ENCODE data around the gene VAV1.
"Not testable (repeated sequence)": the region's sequence is repeated elsewhere in the genome, so short reads cannot be mapped to it uniquely, and the experiment has no call there.

Gene VAV1

DNA sequence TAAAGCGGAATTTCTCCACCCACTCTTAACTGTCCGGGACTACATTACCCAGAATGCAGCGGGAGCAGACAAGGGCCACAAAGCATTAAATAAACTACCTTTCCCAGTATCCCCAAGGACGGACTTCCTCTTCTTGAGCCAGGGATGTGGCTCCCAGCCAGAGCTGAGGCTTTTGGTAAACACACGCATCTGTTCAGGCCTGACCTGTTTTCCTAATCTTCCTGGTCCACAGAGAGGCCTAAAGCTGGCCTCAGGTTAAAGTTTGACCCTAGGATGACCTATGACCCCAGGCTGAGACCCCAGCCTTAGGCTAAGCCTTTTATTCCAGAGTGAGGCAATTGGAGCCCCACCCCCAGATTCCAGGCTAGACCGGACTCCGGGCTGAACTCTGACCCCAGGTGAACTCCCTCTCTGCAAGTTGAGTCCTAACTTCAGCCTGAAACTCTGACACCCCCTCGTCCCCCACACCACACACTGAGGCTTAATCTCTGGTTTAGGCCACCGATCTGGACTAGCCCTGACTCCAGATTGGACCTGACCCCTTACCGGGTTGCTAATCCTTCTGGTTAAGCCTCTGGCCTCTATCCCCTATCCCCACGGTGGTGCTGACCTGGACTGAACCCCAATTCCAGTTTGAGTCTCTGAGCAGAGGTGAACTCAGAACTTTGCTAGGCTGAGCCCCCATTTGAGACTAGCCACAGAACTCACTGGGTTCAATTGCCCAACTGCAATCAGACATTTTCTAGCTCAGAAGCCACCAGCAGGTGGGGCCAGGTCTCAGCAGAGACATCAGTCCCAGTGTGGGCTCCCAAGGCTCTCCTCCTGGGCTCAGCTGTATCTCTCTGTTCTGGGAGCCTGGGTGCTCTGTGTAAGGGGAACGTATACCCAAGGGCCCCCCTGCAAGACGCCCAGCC is 34.4 kb upstream of the VAV1 start:
- DNase-seq: no peak

- no peak for DNase-seq
These were observed 33.6 kb upstream of the VAV1 start for GRCh38 chr19:6738787-6739389.

GRCh38 chr19:6739390-6739882 is 33.1 kb upstream of the VAV1 start, which contains the start of gene TRIP10:
Gene TRIP10, plus strand, starts transcription at chr19:6739680. Its CDS starts 82 bp downstream, at chr19:6739762.
- no peak for DNase-seq

DNA sequence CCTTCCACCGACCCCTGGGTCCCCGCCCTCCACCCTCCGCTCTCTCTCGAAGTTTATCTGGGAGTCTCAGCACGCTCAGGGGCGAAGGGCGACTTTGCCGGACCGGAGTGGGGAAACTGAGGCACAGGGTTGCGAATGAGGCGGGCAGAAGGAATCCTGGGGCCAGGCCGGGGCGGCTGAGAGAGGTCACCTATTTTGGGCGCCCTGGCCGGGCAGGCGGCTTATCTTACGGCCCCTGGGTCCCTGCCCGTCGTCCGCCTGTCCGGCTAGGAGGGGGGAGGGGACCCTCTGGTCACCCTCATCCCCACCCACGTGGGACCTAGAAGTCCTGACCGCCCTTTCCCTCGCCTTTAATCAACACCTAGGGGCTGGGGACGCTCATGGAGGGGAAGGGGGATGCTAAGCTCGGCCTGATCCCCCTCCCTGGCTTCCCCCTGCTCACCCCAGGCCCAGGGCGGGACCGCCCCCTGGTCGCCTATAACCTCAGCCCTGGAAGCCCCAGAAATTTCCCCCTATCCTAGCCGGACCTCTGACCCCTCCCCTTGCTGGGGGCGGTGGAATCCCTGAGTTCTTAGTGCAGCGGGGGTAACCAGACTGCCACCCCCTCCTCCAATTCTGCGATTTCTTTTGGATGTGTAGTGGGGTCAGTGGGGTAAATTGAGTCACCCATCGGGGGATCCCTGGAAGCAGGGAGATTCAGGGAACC is 32.5 kb upstream of the VAV1 start:
- no peak for DNase-seq

DNA sequence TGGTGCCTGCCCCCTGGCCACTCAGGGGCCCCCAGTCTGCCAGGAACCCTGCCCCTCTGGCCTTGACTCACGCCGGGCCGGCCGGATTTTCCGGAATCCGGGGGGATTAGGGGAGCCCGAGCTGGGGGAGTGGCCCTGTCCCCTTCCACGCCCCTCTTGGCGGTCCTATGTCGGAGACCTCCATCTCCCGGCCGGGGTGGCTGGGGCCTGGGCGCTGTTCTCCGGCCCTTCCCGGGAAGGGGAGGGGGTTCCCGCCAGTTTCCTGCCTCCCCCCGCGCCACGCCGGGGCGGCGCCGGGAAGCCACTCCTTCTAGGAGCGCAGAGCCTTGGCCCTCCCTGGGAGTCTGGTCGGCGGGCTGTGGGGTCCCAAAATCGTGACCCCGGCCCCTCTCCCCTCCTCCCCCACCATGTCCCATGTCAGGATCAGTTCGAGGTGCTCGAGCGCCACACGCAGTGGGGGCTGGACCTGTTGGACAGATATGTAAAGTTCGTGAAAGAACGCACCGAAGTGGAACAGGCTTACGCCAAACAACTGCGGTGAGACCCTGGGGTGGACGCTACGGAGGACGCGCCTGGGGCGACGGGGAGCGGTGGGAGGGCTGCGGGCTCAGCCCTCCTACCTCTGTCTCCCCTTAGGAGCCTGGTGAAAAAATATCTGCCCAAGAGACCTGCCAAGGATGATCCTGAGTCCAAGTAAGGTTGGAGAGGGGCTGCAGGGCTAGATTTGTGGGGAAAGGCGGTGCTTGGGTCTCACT is 31.7 kb upstream of the VAV1 start:
- DNase-seq: no peak

DNA sequence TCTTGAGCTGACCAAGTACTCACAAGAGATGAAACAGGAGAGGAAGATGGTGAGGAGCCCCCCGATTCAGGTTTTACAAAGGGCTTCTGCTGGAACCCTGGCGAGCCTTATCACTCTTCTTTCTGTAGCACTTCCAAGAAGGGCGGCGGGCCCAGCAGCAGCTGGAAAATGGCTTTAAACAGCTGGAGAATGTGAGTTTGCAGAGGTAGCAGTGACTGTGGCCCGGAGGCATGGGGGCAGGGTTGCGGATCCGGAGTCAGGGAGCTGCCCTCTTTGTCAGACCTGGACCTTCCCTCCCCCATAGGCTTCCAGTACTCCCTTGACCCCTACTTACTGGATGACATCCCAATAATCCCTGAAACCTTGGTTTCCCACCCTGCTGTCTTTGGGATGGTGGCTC is 29.4 kb upstream of the VAV1 start:
- no peak for DNase-seq

DNA sequence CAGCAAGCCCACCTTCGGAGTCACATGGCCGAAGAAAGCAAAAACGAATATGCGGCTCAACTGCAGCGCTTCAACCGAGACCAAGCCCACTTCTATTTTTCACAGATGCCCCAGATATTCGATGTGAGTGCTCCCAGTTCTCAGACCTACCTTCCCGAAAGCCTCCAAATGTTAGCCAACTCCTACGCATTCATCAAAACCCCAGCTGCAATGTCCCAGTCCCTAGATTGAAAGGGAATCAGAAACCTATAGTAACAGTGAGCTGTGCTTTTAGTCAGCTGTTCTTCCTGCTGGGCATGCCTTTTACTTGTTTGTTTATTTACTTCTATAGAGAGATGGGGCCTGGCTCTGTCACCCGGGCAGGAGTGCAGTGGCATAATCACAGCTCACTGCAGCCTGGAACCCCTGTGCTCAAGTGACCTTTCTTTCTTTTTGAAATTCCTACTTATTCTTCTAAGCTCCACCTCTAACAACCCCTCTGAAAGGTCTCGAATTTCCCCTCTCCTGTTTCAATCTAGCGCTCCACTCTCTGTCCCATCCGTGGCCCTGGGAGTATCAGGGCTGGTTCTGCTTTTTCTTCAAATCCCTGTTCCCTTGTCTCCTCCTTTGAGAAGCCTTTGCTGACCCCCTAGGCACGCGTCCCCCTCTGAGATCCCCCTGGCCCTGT is 28.7 kb upstream of the VAV1 start:
- no peak for DNase-seq

- peak; percentile 75 for DNase-seq
These were observed 27.9 kb upstream of the VAV1 start for GRCh38 chr19:6744381-6745301.

DNA sequence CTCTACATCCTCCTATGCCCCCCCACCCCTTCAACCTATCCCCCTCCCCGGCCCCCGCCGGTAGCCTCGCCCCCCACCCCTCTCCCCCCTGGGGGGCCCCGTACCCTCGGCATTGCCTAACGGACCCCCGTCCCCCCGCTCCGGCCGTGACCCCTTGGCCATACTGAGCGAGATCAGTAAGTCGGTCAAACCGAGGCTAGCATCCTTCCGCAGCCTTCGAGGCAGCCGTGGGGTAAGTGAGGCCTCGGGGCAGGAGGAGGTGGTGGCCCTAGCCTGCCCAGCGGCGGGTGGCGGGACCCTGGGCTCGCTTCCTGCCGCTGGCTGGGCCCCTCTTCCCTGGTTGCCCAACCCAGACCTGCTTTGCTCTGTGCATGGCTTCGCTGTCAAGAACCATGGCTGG is 26.5 kb upstream of the VAV1 start:
- no peak for DNase-seq

DNA sequence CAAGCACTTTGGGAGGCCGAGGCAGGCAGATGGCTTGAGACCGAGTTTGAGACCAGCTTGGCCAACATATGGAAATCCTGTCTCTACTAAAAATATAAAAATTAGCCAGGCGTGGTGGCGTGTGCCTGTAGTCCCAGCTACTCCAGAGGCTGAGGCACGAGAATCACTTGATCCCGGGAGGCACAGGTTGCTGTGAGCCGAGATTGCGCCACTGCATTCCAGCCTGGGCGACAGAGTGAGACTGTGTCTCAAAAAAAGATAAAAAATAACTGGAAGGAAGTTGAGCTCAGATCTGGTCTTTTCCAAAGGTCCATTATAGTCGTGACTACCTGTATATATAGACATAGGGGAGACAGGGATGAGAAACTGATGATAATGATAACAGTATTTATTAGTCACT is 24.0 kb upstream of the VAV1 start:
- not testable (repeated sequence) for DNase-seq

DNA sequence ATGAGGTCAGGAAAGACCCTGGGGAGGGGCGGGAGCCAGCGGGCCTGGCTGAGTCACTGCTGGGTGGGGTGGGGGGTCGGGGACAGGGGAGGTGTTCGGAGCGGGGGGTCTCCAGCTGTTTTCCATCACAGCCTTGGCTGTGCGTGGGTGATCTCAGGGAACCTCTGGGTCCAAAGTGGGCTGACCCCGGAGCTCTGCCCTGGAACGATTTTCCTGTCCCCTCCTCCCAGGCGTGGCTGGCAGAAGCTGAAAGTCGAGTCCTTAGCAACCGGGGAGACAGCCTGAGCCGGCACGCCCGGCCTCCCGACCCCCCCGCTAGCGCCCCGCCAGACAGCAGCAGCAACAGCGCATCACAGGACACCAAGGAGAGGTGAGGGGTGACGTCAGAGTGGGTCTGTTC is 22.4 kb upstream of the VAV1 start:
- no peak for DNase-seq

GRCh38 chr19:6751189-6751588 is 21.3 kb upstream of the VAV1 start:
- DNase-seq: no peak

DNA sequence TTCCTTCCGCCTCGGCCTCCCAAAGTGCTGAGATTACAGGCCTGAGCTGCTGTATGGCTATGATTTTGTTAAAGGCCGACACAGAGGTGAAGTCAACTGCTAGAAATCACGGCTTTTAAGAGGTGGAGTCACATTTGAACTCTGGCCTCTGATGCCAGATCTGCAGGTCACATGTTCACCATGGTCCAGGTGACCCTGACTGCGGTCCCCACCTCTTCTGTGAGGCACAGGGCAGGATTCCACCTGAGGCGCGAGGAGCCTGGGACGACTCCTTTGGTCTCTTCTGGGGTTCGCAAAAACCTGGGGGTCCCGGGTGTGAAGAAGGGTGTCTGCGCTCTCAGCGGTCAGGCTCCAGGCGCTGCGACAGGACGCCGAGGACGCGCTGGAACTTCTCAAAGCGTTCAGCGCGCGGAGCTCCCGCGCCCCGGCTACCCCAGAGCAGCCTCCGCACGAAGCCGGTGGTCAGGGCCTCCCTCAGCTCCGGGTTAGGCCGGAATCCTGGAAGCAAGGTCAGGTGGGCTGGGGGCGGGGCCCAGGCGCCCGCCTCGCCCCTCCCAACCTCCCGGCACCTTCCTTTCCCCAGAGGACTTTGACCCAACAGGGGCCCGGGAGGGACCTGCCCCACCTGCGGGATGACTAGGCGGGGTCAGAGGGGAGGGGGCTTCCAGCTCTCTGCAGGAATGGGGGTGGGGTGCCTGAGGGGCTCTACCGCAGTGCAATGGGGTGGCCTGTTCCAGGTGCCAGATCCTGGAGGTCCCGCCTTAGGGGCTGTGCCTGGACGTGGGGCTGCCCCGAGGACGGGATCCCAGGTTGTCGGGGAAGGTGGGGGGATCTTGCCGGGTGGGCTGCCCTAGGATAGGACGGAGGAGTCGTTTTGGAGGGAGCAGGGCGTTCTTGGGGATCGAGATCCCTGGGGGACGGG is 20.0 kb upstream of the VAV1 start:
- DNase-seq: no peak

DNA sequence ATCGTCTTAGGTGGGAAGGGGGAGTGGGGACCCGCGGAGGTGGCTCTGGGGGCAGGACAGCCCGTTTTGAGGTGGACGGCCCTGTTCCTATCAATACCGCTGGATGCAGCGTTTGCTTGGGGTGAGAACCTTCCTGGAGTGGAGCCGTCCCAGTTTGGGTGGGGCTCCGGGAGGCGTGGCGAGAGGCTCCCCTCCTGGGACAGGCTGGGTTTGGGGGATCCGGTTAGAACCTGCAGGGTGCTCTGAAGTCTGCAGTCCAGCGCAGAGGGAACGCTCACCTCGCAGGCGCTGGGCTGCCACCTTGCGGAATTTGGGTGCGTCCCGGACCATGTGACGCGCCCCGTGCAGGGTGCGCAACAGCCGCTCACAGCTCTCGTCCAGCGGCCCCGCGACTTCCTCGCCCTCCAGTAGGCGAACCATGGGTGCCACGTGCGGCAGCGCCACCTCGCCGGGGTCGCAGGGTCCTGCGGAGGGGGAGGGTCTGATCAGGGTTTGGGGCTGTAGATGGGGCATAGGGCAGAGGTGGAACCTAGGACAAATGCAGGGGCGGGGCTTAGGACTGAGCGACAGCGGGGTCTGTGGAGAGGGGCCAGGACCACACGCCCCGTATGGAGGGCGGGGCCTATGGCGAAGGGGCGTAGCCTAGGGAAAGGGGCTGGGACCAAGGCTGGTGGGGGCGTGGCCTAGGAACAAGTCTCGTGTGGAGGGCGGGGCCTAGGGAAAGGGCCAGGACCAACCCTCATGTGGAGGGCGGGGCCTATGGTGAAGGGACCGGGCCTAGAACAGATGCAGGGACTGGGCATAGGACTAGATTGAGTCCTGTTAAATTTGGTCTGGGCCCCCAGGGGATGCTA is 19.1 kb upstream of the VAV1 start:
- peak; percentile 91 for DNase-seq

DNA sequence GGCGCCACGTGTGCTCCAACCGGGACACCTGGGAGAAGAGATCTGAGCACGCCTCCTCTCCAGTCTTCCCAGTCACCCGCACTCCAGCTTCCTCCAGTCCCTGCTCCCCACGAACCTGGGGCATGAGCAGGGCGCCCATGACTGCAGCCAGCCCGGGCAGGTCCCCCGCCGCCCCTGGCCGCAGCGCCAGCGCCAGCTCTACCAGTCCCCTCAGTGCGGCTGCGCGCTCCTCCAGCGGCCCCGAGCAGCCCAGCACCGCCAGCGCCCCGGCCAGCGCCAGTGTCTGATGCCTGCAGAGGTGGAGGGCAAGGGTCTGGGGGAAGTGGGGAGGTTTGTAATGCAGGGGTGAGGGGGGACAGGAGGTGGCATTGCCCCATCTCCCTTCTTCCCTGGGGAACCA is 18.4 kb upstream of the VAV1 start:
- no peak for DNase-seq

GRCh38 chr19:6754653-6755463 is 17.6 kb upstream of the VAV1 start:
- no peak for DNase-seq

- no peak for DNase-seq
These were observed 11.9 kb upstream of the VAV1 start for GRCh38 chr19:6760606-6761005.

DNA sequence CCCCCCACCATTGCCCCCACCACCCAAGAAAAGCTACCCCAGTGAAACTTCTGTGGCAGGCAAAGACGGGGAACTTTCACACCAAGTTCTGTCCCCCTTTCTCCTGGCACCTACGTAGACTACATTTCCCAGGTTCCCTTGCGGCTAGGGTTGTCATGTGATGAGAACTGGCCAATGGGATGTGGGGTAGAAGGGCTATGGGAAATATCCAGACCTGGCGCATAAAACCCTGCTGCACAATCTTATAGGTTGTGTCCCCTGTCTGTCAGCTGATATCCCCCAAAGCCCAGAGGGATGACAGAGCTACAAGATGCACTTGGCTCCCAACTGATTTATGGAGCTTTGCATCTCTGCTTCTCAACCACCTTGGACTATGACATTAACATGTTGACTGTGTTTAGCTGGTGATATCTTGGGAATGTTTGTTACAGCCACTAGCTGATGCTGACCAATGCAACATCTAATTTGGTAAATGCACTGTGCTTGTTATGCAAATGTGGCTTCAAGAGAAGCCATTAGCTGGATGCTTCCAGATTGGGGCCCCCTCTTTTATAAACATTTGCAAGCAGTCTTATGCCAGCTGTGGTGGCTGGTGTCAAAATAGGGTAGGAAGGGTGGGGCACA is 11.3 kb upstream of the VAV1 start:
- DNase-seq: no peak
